ENCODE results near the gene ZNF451. TPM values are rescaled to one million over a fixed set of nuclear protein-coding genes. Genes with fewer than 3 reads are reported as not detected.
A peak's percentile ranks its signal among the peaks of the same experiment; 100 is the strongest.

ZNF451 gene
- total RNA-seq, 1 donor from 2014 or later: 56.0 TPM

DNA sequence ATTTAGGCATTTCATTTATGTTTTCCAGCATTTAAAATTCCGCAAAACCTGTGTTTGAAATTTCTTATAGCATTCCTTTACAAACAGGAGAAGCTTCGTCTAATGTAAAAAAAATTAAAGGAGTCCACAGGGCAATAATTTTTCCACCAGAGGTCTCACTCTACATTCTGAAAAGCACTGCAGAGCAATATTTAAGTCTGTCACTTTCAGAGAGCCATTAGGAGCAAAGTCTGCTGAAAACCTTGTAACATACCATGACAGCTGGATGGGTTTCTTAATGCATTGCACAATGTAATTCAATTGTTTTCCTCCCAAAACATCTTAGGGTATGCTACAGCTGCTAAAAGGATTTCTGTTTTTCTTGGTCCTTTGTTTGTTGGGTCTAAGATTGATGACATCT lies 100.2 kb downstream of the ZNF451 start:
- peaks cover 11% of the 10 kb centered on the region for H3K36me3 ChIP-seq
- intact Hi-C loops (cut with DNase I): no loop called here
- DNase-seq: no peak
- H3K4me3 ChIP-seq: no peak overlapping the region
- no peaks in the 10 kb centered on the region for H3K4me1 ChIP-seq
- no peak for ATAC-seq
- TF ChIP-seq, protein P1, sequence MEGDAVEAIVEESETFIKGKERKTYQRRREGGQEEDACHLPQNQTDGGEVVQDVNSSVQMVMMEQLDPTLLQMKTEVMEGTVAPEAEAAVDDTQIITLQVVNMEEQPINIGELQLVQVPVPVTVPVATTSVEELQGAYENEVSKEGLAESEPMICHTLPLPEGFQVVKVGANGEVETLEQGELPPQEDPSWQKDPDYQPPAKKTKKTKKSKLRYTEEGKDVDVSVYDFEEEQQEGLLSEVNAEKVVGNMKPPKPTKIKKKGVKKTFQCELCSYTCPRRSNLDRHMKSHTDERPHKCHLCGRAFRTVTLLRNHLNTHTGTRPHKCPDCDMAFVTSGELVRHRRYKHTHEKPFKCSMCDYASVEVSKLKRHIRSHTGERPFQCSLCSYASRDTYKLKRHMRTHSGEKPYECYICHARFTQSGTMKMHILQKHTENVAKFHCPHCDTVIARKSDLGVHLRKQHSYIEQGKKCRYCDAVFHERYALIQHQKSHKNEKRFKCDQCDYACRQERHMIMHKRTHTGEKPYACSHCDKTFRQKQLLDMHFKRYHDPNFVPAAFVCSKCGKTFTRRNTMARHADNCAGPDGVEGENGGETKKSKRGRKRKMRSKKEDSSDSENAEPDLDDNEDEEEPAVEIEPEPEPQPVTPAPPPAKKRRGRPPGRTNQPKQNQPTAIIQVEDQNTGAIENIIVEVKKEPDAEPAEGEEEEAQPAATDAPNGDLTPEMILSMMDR (IDR thresholded peaks at IDR 0.05): peak; percentile 21
- no peaks in the 10 kb centered on the region for H3K9me3 ChIP-seq
- no peak overlapping the region for H3K27ac ChIP-seq
- no peaks in the 10 kb centered on the region for H3K27me3 ChIP-seq

DNA sequence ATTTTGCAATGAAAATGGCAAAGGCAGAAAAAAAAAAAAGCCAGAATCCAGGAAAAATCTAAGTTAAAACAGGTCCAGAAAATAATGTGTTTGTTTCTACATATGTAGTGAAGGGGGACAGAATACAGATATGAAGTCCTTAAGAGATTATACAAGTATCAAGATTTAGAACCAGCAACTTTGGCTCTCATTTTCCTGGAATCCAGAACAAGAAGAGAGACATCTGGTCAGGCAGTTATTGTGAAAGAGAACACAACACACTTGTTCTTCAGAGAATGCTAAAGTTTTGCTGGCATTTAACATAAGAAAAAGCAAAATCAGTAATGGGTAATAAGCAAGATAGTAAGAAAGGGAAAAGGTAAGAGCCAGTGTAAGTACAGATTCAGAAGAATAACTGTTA lies 103.2 kb downstream of the ZNF451 start:
- Histone ChIP-seq H3K9me3 (no peaks in the 10 kb centered on the region), H3K4me1 (no peaks in the 10 kb centered on the region), H3K36me3 (peaks cover 11% of the 10 kb centered on the region), H3K27me3 (no peaks in the 10 kb centered on the region), H3K4me3 (no peak overlapping the region), H3K27ac (no peak overlapping the region)
- intact Hi-C loops (cut with DNase I): no loop called here
- DNase-seq (no peak), ATAC-seq (no peak)
- TF ChIP-seq, protein P1 (IDR thresholded peaks at IDR 0.05): no peak

DNA sequence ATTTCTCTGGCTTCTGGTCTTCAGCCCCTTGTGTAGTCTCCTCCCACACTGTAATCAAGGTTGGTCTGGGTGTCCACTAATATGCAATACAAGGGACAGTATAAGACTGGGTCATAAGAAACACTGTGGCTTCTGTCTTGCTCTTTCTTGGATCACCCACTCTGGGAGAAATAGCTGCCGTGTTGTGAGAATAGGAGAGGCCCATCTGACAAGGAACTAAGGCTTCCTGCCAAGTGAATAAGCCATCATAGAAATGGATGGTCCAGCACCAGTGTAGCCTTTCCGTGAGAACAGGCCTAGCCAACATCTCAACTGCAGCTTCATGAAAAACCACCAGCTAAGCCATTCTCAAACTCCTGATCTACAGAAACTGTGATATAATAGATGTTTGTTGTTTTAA lies 105.5 kb downstream of the ZNF451 start:
- no peaks in the 10 kb centered on the region for H3K9me3 ChIP-seq
- no peaks in the 10 kb centered on the region for H3K4me1 ChIP-seq
- H3K4me3 ChIP-seq: no peak overlapping the region
- no peaks in the 10 kb centered on the region for H3K36me3 ChIP-seq
- no peak overlapping the region for H3K27ac ChIP-seq
- DNase-seq (no peak), ATAC-seq (no peak)
- intact Hi-C loops (cut with DNase I): no loop called here
- TF ChIP-seq, protein P1 (IDR thresholded peaks at IDR 0.05): no peak
- no peaks in the 10 kb centered on the region for H3K27me3 ChIP-seq

DNA sequence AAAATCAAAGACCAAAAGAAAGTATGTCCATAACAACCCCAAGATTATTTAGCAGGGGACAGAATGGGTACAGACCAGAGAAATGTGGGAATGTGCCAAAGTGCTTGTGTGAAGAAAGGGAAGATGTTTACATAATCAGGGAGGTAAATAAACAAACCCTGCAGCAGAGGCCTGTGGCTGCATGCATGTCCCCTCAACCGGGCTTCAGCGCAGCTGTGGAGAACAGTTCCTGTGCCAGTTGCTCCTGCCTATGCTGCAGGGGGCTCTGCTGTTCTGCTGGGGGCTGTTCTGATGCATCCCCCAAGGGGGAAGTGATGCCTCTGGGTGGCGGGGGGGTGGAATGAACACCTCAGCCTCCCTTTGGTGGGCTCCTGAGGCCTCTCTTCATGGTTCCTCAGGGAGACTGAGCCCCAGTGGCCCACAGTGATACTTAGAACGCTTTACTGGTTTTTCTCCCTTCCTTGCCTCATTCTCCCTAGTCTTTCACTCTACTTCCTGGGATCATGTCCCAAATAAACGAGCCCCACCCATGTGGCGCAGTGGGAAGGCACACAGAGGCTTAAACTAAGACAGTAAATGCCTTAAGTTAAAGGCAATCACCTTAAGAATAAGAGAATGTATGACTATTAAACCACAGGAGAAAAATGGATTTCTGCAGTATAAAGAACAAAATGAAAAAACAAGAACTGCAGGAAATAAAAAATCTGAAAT lies 109.1 kb downstream of the ZNF451 start:
- H3K9me3 ChIP-seq: no peaks in the 10 kb centered on the region
- intact Hi-C loops (cut with DNase I): no loop called here
- H3K36me3 ChIP-seq: no peaks in the 10 kb centered on the region
- DNase-seq (no peak), ATAC-seq (peak; percentile 36)
- no peak overlapping the region for H3K4me3 ChIP-seq
- H3K4me1 ChIP-seq: no peaks in the 10 kb centered on the region
- no peaks in the 10 kb centered on the region for H3K27me3 ChIP-seq
- TF ChIP-seq, protein P1 (IDR thresholded peaks at IDR 0.05): no peak
- H3K27ac ChIP-seq: no peak overlapping the region

DNA sequence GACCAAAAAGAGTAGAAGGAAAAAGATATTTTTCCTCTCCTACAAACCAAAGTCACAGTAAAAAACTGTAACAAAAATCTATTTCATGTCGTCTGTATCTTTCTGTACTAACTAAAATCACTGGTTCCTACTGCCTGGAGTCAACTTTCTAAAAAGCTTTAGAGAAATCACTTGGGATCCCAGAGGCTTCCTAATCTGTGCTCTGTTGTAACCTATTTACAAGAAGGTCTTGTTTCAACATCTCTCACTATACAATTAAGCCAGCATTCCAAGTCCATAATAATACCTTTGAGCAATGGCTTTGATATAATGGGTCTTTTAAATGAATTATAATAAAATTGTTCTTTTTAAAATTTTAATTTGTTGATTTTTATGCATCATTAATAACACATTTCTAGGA lies 111.7 kb downstream of the ZNF451 start:
- intact Hi-C loops (cut with DNase I): no loop called here
- no peaks in the 10 kb centered on the region for H3K27me3 ChIP-seq
- H3K27ac ChIP-seq: no peak overlapping the region
- ATAC-seq (no peak), DNase-seq (no peak)
- no peaks in the 10 kb centered on the region for H3K9me3 ChIP-seq
- TF ChIP-seq, protein P1 (IDR thresholded peaks at IDR 0.05): no peak
- no peak overlapping the region for H3K4me3 ChIP-seq
- H3K36me3 ChIP-seq: no peaks in the 10 kb centered on the region
- H3K4me1 ChIP-seq: no peaks in the 10 kb centered on the region

All from upper lobe of right lung (tissue), 1 donor.